VCaP (cell line): Measurements from ENCODE around the gene POGK.

Experiments
- H3K27ac ChIP-seq: fragments of 450-650 bp; 2 replicates; pipeline ENCODE4 v1.5.1; 2017
- CTCF ChIP-seq: fragments of 450-650 bp; conservative IDR thresholded peaks from 2 replicates; pipeline ENCODE4 v1.5.1; 2017; ENCODE audit warnings: mild to moderate bottlenecking, moderate library complexity

POGK gene

GRCh38 chr1:166843769-166844596, 4.7 kb downstream of the POGK start:
- no peak overlapping the region for H3K27ac ChIP-seq
- TF ChIP-seq CTCF: no peak

GRCh38 chr1:166844791-166845190, 5.5 kb downstream of the POGK start:
- no peak overlapping the region for H3K27ac ChIP-seq
- no peak for TF ChIP-seq CTCF

DNA sequence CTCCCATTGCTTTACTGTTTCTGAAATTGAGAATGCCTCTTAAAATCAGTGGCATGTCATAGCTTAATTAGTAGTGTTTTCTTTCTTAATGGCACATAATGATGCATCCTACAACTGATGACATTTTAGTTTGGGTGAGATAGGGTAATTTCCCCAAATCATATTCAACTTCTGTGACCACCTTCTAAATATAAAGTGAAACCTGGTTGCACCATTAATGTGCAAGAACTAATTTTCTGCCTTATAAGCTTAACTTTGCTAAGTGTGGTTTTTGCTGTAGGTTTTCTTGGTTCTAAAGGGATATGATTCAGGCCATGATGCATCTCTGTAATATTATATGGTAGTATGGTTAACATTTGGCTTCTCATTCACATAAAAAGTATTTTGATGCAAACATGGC, 8.9 kb downstream of the POGK start:
- no peak for TF ChIP-seq CTCF
- H3K27ac ChIP-seq: no peak overlapping the region

DNA sequence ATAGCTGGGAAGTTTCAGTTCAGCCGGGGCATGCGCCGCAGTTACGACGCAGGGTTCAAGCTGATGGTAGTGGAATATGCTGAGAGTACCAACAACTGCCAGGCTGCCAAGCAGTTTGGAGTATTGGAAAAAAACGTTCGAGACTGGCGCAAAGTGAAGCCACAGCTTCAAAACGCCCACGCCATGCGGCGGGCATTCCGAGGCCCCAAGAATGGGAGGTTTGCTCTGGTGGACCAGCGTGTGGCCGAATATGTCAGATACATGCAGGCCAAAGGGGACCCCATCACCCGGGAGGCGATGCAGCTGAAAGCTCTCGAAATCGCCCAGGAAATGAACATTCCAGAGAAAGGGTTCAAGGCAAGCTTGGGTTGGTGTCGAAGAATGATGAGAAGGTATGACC, 9.9 kb downstream of the POGK start:
- TF ChIP-seq CTCF: no peak

GRCh38 chr1:166852918-166853317, 13.6 kb downstream of the POGK start:
- H3K27ac ChIP-seq: no peak overlapping the region
- no peak for TF ChIP-seq CTCF

More for the DNA sequence above, 9.9 kb downstream of the POGK start:
- H3K27ac ChIP-seq: no peak overlapping the region

- no peak for TF ChIP-seq CTCF
- no peak overlapping the region for H3K27ac ChIP-seq
Observed at GRCh38 chr1:166855558-166855957, 16.3 kb downstream of the POGK start.

DNA sequence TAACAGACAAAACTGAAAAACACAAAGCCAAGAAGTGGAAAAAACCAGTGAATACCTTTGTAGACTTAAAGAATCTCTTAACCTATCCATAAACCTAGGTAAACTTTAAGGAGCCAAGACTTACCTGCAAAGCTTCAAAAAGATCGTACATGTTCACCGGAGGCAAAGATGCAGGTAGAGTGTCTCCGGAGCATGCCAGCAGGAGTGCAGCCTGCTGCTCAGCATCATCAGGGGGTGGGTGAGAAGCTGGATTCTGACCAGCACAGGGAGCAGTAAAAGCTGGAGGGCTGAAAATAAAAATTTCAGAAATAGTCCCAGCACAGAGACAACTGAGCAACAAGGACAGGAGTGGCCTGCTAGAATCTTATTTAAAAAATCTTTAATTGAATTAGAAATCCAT, 18.7 kb downstream of the POGK start:
- H3K27ac ChIP-seq: peak overlapping the region; percentile 59
- TF ChIP-seq CTCF: no peak; the same call in 1 of the 2 replicates
